ENCODE data around the gene CDC37.

- TF ChIP-seq BACH2 (CRISPR knock-in tag; IDR thresholded peaks at IDR 0.05; ENCODE audit: borderline replicate concordance) (no peak), POU6F1 (CRISPR knock-in tag; IDR thresholded peaks at IDR 0.05; ENCODE audit: borderline replicate concordance, low read depth) (no peak), SNAI2 (CRISPR knock-in tag; IDR thresholded peaks at IDR 0.05) (no peak), TSHZ2 (CRISPR knock-in tag; IDR thresholded peaks at IDR 0.05) (no peak), ZFP3 (CRISPR knock-in tag; IDR thresholded peaks at IDR 0.05) (no peak)
These were observed 29.8 kb upstream of the CDC37 start for GRCh38 chr19:10433131-10433536.
